Non-pigmented ciliary epithelial cell (primary cell): ENCODE data around the gene TMPRSS3.

Source experiments
- DNase-seq: peaks from one replicate; pipeline ENCODE4 v3.0.0-alpha.2; 2010; ENCODE audit warnings: low read depth

Gene TMPRSS3

GRCh38 chr21:42407476-42407875 is 11.6 kb upstream of the TMPRSS3 start:
- DNase-seq: no peak

- no peak for DNase-seq
Observed at GRCh38 chr21:42406866-42407265, 11.0 kb upstream of the TMPRSS3 start.

- no peak for DNase-seq
Observed at GRCh38 chr21:42406201-42406621, 10.4 kb upstream of the TMPRSS3 start.

GRCh38 chr21:42405064-42406013 is 9.5 kb upstream of the TMPRSS3 start:
- no peak for DNase-seq

GRCh38 chr21:42404539-42404938 is 8.7 kb upstream of the TMPRSS3 start:
- DNase-seq: no peak

GRCh38 chr21:42403611-42404231 is 7.9 kb upstream of the TMPRSS3 start, which contains the start of gene UBASH3A:
TSS of gene UBASH3A (plus strand) at chr21:42403902. CDS start at chr21:42403946, 44 bp downstream.
- no peak for DNase-seq

GRCh38 chr21:42401820-42402251 is 6.0 kb upstream of the TMPRSS3 start:
- no peak for DNase-seq

GRCh38 chr21:42401154-42401553 is 5.3 kb upstream of the TMPRSS3 start:
- DNase-seq: no peak

- DNase-seq: no peak
Observed at GRCh38 chr21:42400525-42400924, 4.7 kb upstream of the TMPRSS3 start.

GRCh38 chr21:42398436-42399028 is 2.7 kb upstream of the TMPRSS3 start:
- no peak for DNase-seq

GRCh38 chr21:42397746-42398394 is 2.0 kb upstream of the TMPRSS3 start:
- no peak for DNase-seq

- no peak for DNase-seq
Observed at GRCh38 chr21:42396799-42397745, 1.2 kb upstream of the TMPRSS3 start.

- DNase-seq: no peak
Observed at GRCh38 chr21:42395302-42395701, 550 bp downstream of the TMPRSS3 start.

- no peak for DNase-seq
Observed at GRCh38 chr21:42393443-42393950, 2.4 kb downstream of the TMPRSS3 start.

GRCh38 chr21:42392731-42393442 is 3.0 kb downstream of the TMPRSS3 start:
- no peak for DNase-seq

GRCh38 chr21:42391297-42391696 is 4.6 kb downstream of the TMPRSS3 start:
- no peak for DNase-seq

GRCh38 chr21:42390696-42391095 is 5.2 kb downstream of the TMPRSS3 start:
- DNase-seq: no peak

GRCh38 chr21:42390193-42390592 is 5.7 kb downstream of the TMPRSS3 start:
- no peak for DNase-seq

- no peak for DNase-seq
Observed at GRCh38 chr21:42389449-42389835, 6.4 kb downstream of the TMPRSS3 start.

GRCh38 chr21:42388740-42389448 is 7.0 kb downstream of the TMPRSS3 start:
- DNase-seq: no peak
